Right lobe of liver (tissue), 4 donors: ENCODE data around the gene LCNL1.

ENCODE experiments used
- CTCF ChIP-seq, 4 donors: fragments of 200-600 bp in 3 of 4; fragments of 450-650 bp in 1 of 4; IDR thresholded peaks; one replicate each; pipeline versions ENCODE4 v1.5.1 to v1.8.0; 2016 to 2022; ENCODE audit warnings: antibody characterized with exemption in 4 of 4, mild to moderate bottlenecking in 2 of 4
- POLR2A ChIP-seq: fragments of 450-650 bp; IDR thresholded peaks from one replicate; pipeline ENCODE4 v1.6.1; 2017; ENCODE audit warnings: antibody characterized with exemption, mild to moderate bottlenecking
- donor health status: DM: no; HTN: no; CAD: no.
- donor health status: DM: no; HTN: no; CAD: no.
- donor health status: DM: no; HTN: yes; CAD: no.

GRCh38 chr9:136960938-136961275 lies 21.9 kb upstream of the LCNL1 start:
- TF ChIP-seq CTCF (IDR thresholded peaks at IDR 0.05) (no peak), POLR2A (no peak)
